H1 (cell line): ENCODE measurements around the gene CHST4. TPM values are rescaled to one million over a fixed set of nuclear protein-coding genes. Genes with fewer than 3 reads are reported as not detected.

Experiments used
- CTCF ChIA-PET: fragments of 300-600 bp; sonication (Branson Sonifier 250); formaldehyde crosslinking; loops from one replicate; lab custom pipeline; 2021; ENCODE audit not compliant: partially characterized antibody; lab: Charles Lee
- POLR2A ChIA-PET: fragments of 300-600 bp; sonication (Branson Sonifier 250); formaldehyde crosslinking; loops from one replicate; lab custom pipeline; 2021; ENCODE audit warnings: inconsistent platforms; ENCODE audit not compliant: partially characterized antibody; lab: Charles Lee
- DNase-seq, 2 experiments: peaks; one replicate each; pipeline versions ENCODE4 v3.0.0 to v3.0.0-alpha.2; 2010 to 2022; ENCODE audit warnings: low spot score in 2 of 2, low read depth in 1 of 2, mixed read lengths in 1 of 2
- FAIRE-seq: peaks from 2 replicates; lab custom pipeline; 2011; peaks lifted over from hg19 to GRCh38; lab: Jason Lieb, UNC
- H2AFZ ChIP-seq: 2 replicates; pipeline ENCODE4 v1.8.1; 2012; ENCODE audit warnings: low read length, inconsistent platforms
- H2AK5ac ChIP-seq: 2 replicates; pipeline ENCODE4 v1.6.1; 2013; ENCODE audit warnings: low read depth, low read length
- H2BK120ac ChIP-seq: replicated peaks from 2 replicates; pipeline ENCODE3; 2013; ENCODE audit warnings: low read depth, low read length, inconsistent platforms
- H2BK12ac ChIP-seq: 2 replicates; pipeline ENCODE4 v1.6.1; 2013; ENCODE audit warnings: low read depth, low read length
- H2BK15ac ChIP-seq: 2 replicates; pipeline ENCODE4 v1.6.1; 2013; ENCODE audit warnings: low read length
- H2BK20ac ChIP-seq: 2 replicates; pipeline ENCODE4 v1.6.1; 2013; ENCODE audit warnings: low read length
- H2BK5ac ChIP-seq: 2 replicates; pipeline ENCODE4 v1.6.1; 2013; ENCODE audit warnings: low read depth, low read length
- H3K14ac ChIP-seq: 2 replicates; pipeline ENCODE4 v1.6.1; 2013; ENCODE audit warnings: inconsistent platforms; ENCODE audit not compliant: insufficient read length
- H3K18ac ChIP-seq: 2 replicates; pipeline ENCODE4 v1.6.1; 2013; ENCODE audit warnings: low read length; ENCODE audit errors: extremely low read depth
- H3K23ac ChIP-seq: 2 replicates; pipeline ENCODE4 v1.6.1; 2013; ENCODE audit warnings: inconsistent platforms; ENCODE audit not compliant: insufficient read length
- H3K23me2 ChIP-seq: 2 replicates; pipeline ENCODE4 v1.6.1; 2013; ENCODE audit warnings: low read depth, low read length
- H3K27ac ChIP-seq: 2 replicates; pipeline ENCODE4 v1.6.1; 2011; ENCODE audit warnings: low read depth, low read length, inconsistent platforms
- H3K27me3 ChIP-seq, 4 experiments: replicated peaks in 1 of 4; 1 replicate in 1 of 4; 2 replicates in 3 of 4; pipeline versions ENCODE4 v1.6.1 to v1.8.1; 2011 to 2013; ENCODE audit warnings: low read length in 3 of 4, mild to moderate bottlenecking in 3 of 4, inconsistent platforms in 2 of 4, mixed read lengths in 2 of 4, moderate library complexity in 1 of 4; ENCODE audit not compliant: control insufficient read depth in 3 of 4, insufficient read depth in 3 of 4; ENCODE audit errors: extremely low read depth in 1 of 4
- H3K36me3 ChIP-seq, 4 experiments: 2 replicates each; pipeline versions ENCODE4 v1.6.1 to v1.8.1; 2011 to 2013; ENCODE audit warnings: mild to moderate bottlenecking in 4 of 4, low read length in 3 of 4, moderate library complexity in 2 of 4, control low read depth in 1 of 4, inconsistent platforms in 1 of 4; ENCODE audit not compliant: insufficient read depth in 4 of 4, control insufficient read depth in 2 of 4
- H3K4ac ChIP-seq: replicated peaks from 2 replicates; pipeline ENCODE3; 2013; ENCODE audit warnings: low read length, low read depth, mixed read lengths, inconsistent platforms; ENCODE audit not compliant: insufficient read length
- H3K4me1 ChIP-seq, 4 experiments: replicated peaks in 1 of 4; 1 replicate in 1 of 4; 2 replicates in 3 of 4; pipeline versions ENCODE4 v1.6.1 to v1.8.1; 2011 to 2013; ENCODE audit warnings: low read length in 3 of 4, inconsistent platforms in 2 of 4, mixed read lengths in 1 of 4; ENCODE audit not compliant: insufficient read depth in 4 of 4, control insufficient read depth in 3 of 4
- H3K4me2 ChIP-seq, 2 experiments: 2 replicates each; pipeline versions ENCODE4 v1.6.1 to v1.8.1; 2011 to 2013; ENCODE audit warnings: low read depth in 2 of 2, low read length in 2 of 2, control low read depth in 1 of 2, inconsistent platforms in 1 of 2, mild to moderate bottlenecking in 1 of 2; ENCODE audit not compliant: insufficient read depth in 1 of 2
- H3K4me3 ChIP-seq, 4 experiments: fragments of 200-600, 300-600 bp in 1 of 4; sonication (generic), shearing (Covaris generic), sonication (Bioruptor Twin) in 1 of 4; 2 replicates each; pipeline versions ENCODE4 v1.5.1 to v1.8.1; 2011 to 2016; ENCODE audit warnings: low read length in 4 of 4, low read depth in 3 of 4, control low read depth in 2 of 4, inconsistent platforms in 2 of 4, mild to moderate bottlenecking in 2 of 4, mixed read lengths in 1 of 4, moderate library complexity in 1 of 4; ENCODE audit not compliant: insufficient read depth in 2 of 4; ENCODE audit errors: extremely low read depth in 1 of 4
- H3K56ac ChIP-seq: replicated peaks from 2 replicates; pipeline ENCODE3; 2013; ENCODE audit warnings: low read depth, mild to moderate bottlenecking, mixed read lengths, low read length, inconsistent platforms; ENCODE audit not compliant: insufficient read length
- H3K79me1 ChIP-seq: 2 replicates; pipeline ENCODE4 v1.6.1; 2013; ENCODE audit warnings: low read depth, low read length, control low read depth
- H3K79me2 ChIP-seq, 2 experiments: 2 replicates each; pipeline versions ENCODE4 v1.6.1 to v1.8.1; 2012 to 2013; ENCODE audit warnings: low read length in 2 of 2, mild to moderate bottlenecking in 2 of 2, inconsistent platforms in 1 of 2; ENCODE audit not compliant: insufficient read depth in 2 of 2, control insufficient read depth in 1 of 2
- H3K9ac ChIP-seq, 4 experiments: replicated peaks in 1 of 4; 1 replicate in 1 of 4; 2 replicates in 3 of 4; pipeline versions ENCODE4 v1.6.1 to v1.8.1; 2011 to 2013; ENCODE audit warnings: low read depth in 3 of 4, low read length in 3 of 4, control low read depth in 2 of 4, mild to moderate bottlenecking in 2 of 4, moderate library complexity in 2 of 4, inconsistent platforms in 1 of 4; ENCODE audit errors: extremely low read depth in 1 of 4
- H3K9me3 ChIP-seq, 2 experiments: 2 replicates each; pipeline versions ENCODE4 v1.6.1 to v1.8.1; 2012 to 2013; ENCODE audit warnings: mild to moderate bottlenecking in 2 of 2, moderate library complexity in 2 of 2, control low read depth in 1 of 2, inconsistent platforms in 1 of 2, low read depth in 1 of 2, low read length in 1 of 2, mixed read lengths in 1 of 2; ENCODE audit not compliant: insufficient read depth in 2 of 2
- H4K20me1 ChIP-seq, 2 experiments: replicated peaks in 1 of 2; 2 replicates each; pipeline versions ENCODE3 to v1.8.1; 2011 to 2013; ENCODE audit warnings: inconsistent platforms in 2 of 2, low read length in 2 of 2, mild to moderate bottlenecking in 1 of 2; ENCODE audit not compliant: insufficient read depth in 2 of 2, control insufficient read depth in 1 of 2
- H4K5ac ChIP-seq: 2 replicates; pipeline ENCODE4 v1.6.1; 2013; ENCODE audit warnings: low read length, low read depth, mixed read lengths, inconsistent platforms; ENCODE audit not compliant: insufficient read length
- H4K8ac ChIP-seq: 2 replicates; pipeline ENCODE4 v1.8.0; 2013; ENCODE audit warnings: mild to moderate bottlenecking, moderate library complexity, low read length, inconsistent platforms; ENCODE audit not compliant: insufficient read depth; ENCODE audit errors: extremely low read depth
- H4K91ac ChIP-seq: replicated peaks from 2 replicates; pipeline ENCODE3; 2013; ENCODE audit warnings: low read length, mixed read lengths, inconsistent platforms; ENCODE audit not compliant: insufficient read length
- EZH2 ChIP-seq: fragments of 200-600 bp; sonication (generic); IDR thresholded peaks from 2 replicates; pipeline ENCODE4 v1.7.1; 2012; ENCODE audit warnings: low read depth, mild to moderate bottlenecking, moderate library complexity, low read length, inconsistent platforms; ENCODE audit not compliant: severe bottlenecking
- HDAC2 ChIP-seq, 2 experiments: fragments of 300-600 bp in 1 of 2; sonication (generic) in 1 of 2; IDR thresholded peaks; 2 replicates each; pipeline ENCODE4 v1.6.1; 2011 to 2012; ENCODE audit warnings: low read depth in 2 of 2, low read length in 2 of 2, mild to moderate bottlenecking in 2 of 2, moderate library complexity in 2 of 2, borderline replicate concordance in 1 of 2, inconsistent platforms in 1 of 2
- NANOG ChIP-seq: IDR thresholded peaks from 2 replicates; pipeline ENCODE4 v1.6.1; 2011; ENCODE audit warnings: low read length, low read depth, mild to moderate bottlenecking, inconsistent platforms; ENCODE audit not compliant: insufficient read depth, poor library complexity, severe bottlenecking
- NRF1 ChIP-seq: IDR thresholded peaks from 2 replicates; pipeline ENCODE4 v1.6.1; 2011; ENCODE audit warnings: mild to moderate bottlenecking, low read depth, low read length, improper control_type of control experiment
- PHF8 ChIP-seq: fragments of 200-600 bp; sonication (generic); conservative IDR thresholded peaks from 2 replicates; pipeline ENCODE4 v1.7.1; 2012; ENCODE audit warnings: low read depth, mild to moderate bottlenecking, inconsistent platforms, low read length, moderate library complexity
- RBBP5 ChIP-seq: IDR thresholded peaks from 2 replicates; pipeline ENCODE4 v1.7.1; 2012; ENCODE audit warnings: low read depth, mild to moderate bottlenecking, inconsistent platforms, low read length, moderate library complexity, borderline replicate concordance
- SP2 ChIP-seq: IDR thresholded peaks from 2 replicates; pipeline ENCODE4 v1.6.1; 2012; ENCODE audit warnings: mild to moderate bottlenecking, low read length, inconsistent platforms
- USF2 ChIP-seq: IDR thresholded peaks from 2 replicates; pipeline ENCODE4 v1.6.1; 2011; ENCODE audit warnings: low read length, improper control_type of control experiment
- WGBS, 2 experiments: shearing (Covaris generic) in 1 of 2; methylation state at CpG; one replicate each; pipeline versions ENCODE4 v1.1.6 to v1.1.7; 2013 to 2015; ENCODE audit warnings: low lambda C conversion rate in 2 of 2, mixed read lengths in 2 of 2, inconsistent platforms in 1 of 2, low coverage in 1 of 2, missing lambda C conversion rate in 1 of 2; ENCODE audit not compliant: insufficient replicate concordance in 2 of 2, insufficient coverage in 1 of 2, insufficient read length in 1 of 2; ENCODE audit errors: extremely low coverage in 1 of 2, missing lambda C conversion rate in 1 of 2; 5-methylcytosine and 5-hydroxymethylcytosine counted together
- polyA plus RNA-seq, 7 experiments: library from polyadenylated mRNA; depleted of rRNA in 3 of 7; stranded (reverse) in 5 of 7; unstranded in 2 of 7; fragments of >200 nt in 5 of 7; fragments of 200-250 nt in 2 of 7; gene quantifications; 1 replicate in 5 of 7; 2 replicates in 1 of 7; 4 replicates in 1 of 7; pipeline versions ENCODE4 v1.2.1 to v1.2.3, GENCODE V29; 2011 to 2013; ENCODE audit warnings: missing spikeins in 2 of 7, mixed read lengths in 2 of 7
- total RNA-seq: library from RNA; stranded (reverse); fragmentation: NEBNext Ultra II Directional; extraction: Animal tissue kit (Norgen Biotek cat#: 25700); gene quantifications from 2 replicates; pipeline ENCODE4 v1.2.1, GENCODE V29; 2021

CHST4 gene
- total and polyA plus RNA-seq, 2 of the 8 experiments (the other 6 are each of a cell fraction or from before 2014, with no cell fraction given) = 12.1 to 14.6 TPM

DNA sequence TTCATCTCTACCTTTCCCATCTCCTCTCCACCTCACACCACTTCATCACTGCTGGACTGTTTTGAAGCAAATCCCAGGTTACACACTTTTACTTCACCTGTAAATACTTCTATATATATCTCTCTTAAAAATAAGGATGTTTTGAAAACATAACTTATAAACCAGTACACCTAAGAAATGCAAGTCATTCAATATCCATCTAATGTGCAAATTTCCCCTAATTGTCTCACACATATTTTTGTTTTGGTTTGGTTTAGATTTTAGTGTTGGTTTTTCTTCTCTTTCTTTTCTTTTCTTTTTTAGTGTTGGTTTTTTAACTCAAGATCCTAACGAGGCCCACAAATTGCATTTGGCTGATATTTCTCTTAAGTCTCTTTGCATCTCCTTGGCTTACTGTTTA lies 19.2 kb upstream of the CHST4 start:
- Histone ChIP-seq H3K79me2 (no peaks in the 10 kb centered on the region), H3K9ac (no peak overlapping the region), H4K91ac (no peak overlapping the region), H4K5ac (no peak overlapping the region), H2BK5ac (no peak overlapping the region), H3K4me1 (no peaks in the 10 kb centered on the region), H2BK120ac (no peak overlapping the region), H2BK12ac (no peak overlapping the region), H3K9me3 (0 out of 4 replicates have a peak, but pooled peaks cover 0 to 2% of the 10 kb centered on the region in 2 experiments), H3K23me2 (no peaks in the 10 kb centered on the region), H3K27me3 (no peaks in the 10 kb centered on the region), H4K20me1 (no peaks in the 10 kb centered on the region), H3K79me1 (no peaks in the 10 kb centered on the region), H2AFZ (no peak overlapping the region), H4K8ac (no peak overlapping the region), H3K23ac (no peak overlapping the region), H3K14ac (no peak overlapping the region), H3K36me3 (no peaks in the 10 kb centered on the region), H2BK20ac (no peak overlapping the region), H2AK5ac (no peak overlapping the region), H3K56ac (no peak overlapping the region), H2BK15ac (no peak overlapping the region), H3K4me3 (no peak overlapping the region), H3K18ac (no peak overlapping the region), H3K27ac (no peak overlapping the region), H3K4me2 (no peak overlapping the region), H3K4ac (no peak overlapping the region)
- no peak for DNase-seq
- POLR2A ChIA-PET = no interaction called here
- FAIRE-seq = no peak
- TF ChIP-seq NRF1 = no peak
- no peak for TF ChIP-seq NANOG
- no peak for TF ChIP-seq SP2
- TF ChIP-seq USF2 = no peak
- no peak for TF ChIP-seq RBBP5
- TF ChIP-seq HDAC2 (IDR thresholded peaks at IDR 0.05; ENCODE audit: borderline replicate concordance in 1 of 2, low read depth in 2 of 2, low read length in 2 of 2) = no peak
- no peak for TF ChIP-seq EZH2
- TF ChIP-seq PHF8 = no peak
- 67% methylated on average over 1 of the region's 1 CpG; no CpG with 5 or more reads in 1 of the 2 experiments for WGBS, 2 experiments
- CTCF ChIA-PET = no interaction called here
